ENCODE measurements around the gene PRRT2. TPM values are rescaled to one million over a fixed set of nuclear protein-coding genes. Genes with fewer than 3 reads are reported as not detected.
A peak's percentile ranks its signal among the peaks of the same experiment; 100 is the strongest.

PRRT2 gene
- total RNA-seq, 2 experiments from 2014 or later, result 0.85 to 1.1 TPM

- Mint-ChIP-seq H3K9me3 (ENCODE audit: low read depth) (no peaks in the 10 kb centered on the region), H3K27me3 (no peaks in the 10 kb centered on the region), H3K36me3 (peaks cover 6% of the 10 kb centered on the region), H3K4me1 (no peaks in the 10 kb centered on the region), H3K27ac (no peak overlapping the region), H3K4me3 (no peak overlapping the region)
- ATAC-seq (no peak), DNase-seq (no peak)
- CTCF ChIA-PET, result interaction anchor here (0.6 to 8.1 kb wide), 4 partner anchors 10 to 183 kb away, joined by 3 to 192 read pairs (median 56); partner anchors contain the start of genes MVP and PAGR1
Measured at GRCh38 chr16:29850998-29851397, 39.0 kb downstream of the PRRT2 start.

DNA sequence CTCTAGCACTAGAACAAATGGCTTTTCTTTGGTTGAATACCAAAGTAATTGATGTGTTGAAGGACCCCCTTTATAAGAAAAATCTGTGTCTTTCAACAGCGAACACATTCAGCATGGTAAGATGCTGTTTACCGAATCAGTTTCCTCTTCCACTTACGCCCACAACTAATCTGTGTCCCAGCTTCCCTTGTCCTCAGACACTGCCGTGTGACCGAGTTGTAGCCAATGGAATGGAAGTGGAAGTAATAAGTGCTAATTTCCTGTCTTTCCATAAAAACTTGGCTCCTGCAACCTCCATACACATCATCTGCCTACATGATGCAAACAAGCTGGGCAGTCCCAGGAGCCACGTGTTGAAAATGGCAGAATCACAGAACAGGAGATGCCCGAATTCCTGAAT is 40.7 kb downstream of the PRRT2 start:
- Mint-ChIP-seq H3K4me1 (no peaks in the 10 kb centered on the region), H3K9me3 (ENCODE audit: low read depth) (no peaks in the 10 kb centered on the region), H3K36me3 (peaks cover 2% of the 10 kb centered on the region), H3K27ac (no peak overlapping the region), H3K4me3 (no peak overlapping the region), H3K27me3 (no peaks in the 10 kb centered on the region)
- no peak for ATAC-seq
- CTCF ChIA-PET, result interaction anchor here (8.1 kb wide), 1 partner anchor 31 kb away, joined by 192 read pairs; the partner anchor contains the start of genes MVP and PAGR1
- DNase-seq, result no peak

DNA sequence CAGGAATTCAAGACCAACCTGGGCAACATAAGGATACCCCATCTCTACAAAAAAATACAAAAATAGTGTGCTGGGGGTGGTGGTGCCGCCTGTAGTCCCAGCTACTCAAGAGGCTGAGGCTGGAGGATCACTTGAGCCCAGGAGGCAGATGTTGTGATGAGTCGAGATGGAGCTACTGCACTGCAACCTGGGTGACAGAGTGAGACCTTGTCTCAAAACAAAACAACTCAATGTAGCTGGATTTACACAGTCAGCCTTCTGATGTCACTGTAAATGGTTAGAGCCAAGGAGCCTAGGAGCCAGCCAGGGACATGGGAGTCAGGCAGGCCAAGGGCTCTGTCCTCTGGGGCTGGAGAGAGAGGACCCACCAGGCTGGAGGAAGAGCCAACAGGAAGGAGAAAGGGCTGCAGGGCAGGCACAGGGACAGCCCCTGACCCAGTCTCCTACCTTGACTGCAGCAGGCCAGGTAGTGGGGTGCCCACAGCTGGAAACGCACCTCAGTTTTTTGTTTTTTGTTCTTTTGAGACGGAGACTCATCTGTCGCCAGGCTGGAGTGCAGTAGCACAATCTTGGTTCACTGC is 42.6 kb downstream of the PRRT2 start:
- Mint-ChIP-seq H3K4me3 (no peak overlapping the region), H3K27me3 (no peaks in the 10 kb centered on the region), H3K36me3 (peaks cover 8% of the 10 kb centered on the region), H3K4me1 (no peaks in the 10 kb centered on the region), H3K27ac (no peak overlapping the region), H3K9me3 (ENCODE audit: low read depth) (no peaks in the 10 kb centered on the region)
- ATAC-seq (no peak), DNase-seq (no peak)
- CTCF ChIA-PET, result interaction anchor here (0.8 to 2.0 kb wide), 5 partner anchors 9 to 177 kb away, joined by 3 to 5 read pairs (median 3); no protein-coding TSS in a partner anchor

DNA sequence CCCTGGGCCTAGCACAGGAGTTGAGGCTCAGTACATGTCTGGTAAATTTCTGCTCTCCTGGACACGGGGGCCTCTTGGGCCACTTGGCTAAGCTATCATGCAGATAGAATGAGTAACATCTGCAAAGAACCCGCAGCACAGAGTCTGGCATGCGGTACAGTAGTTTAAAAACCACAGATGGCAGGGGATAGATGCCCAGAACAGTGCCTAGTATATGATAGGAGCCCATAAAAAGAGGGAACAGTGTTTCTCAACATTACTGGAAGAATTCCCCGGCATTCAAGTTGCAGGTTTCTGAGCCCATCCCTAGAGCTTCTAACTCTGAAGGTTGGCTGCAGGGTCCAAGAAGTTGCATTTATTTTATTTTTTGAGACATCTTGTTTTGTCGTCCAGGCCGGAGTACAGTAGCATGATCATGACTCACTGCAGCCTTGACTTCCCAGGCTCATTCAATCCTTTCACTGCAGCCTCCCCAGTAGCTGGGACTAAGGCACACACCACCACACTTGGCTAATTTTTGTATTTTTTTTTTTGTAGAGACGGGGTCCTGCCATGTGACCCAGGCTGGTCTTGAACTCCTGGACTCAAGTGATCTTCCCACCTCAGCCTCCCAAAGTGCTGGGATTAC is 45.3 kb downstream of the PRRT2 start:
- CTCF ChIA-PET, result interaction anchor here (0.8 kb wide), 1 partner anchor 9 kb away, joined by 3 read pairs; no protein-coding TSS in a partner anchor
- no peak overlapping the region for H3K4me3 Mint-ChIP-seq
- H3K36me3 Mint-ChIP-seq, result peaks cover 10% of the 10 kb centered on the region
- DNase-seq, result no peak
- no peak for ATAC-seq
- no peaks in the 10 kb centered on the region for H3K27me3 Mint-ChIP-seq
- H3K9me3 Mint-ChIP-seq (ENCODE audit: low read depth), result no peaks in the 10 kb centered on the region
- no peak overlapping the region for H3K27ac Mint-ChIP-seq
- H3K4me1 Mint-ChIP-seq, result peaks cover 12% of the 10 kb centered on the region

- Mint-ChIP-seq H3K4me1 (peaks cover 15% of the 10 kb centered on the region), H3K9me3 (ENCODE audit: low read depth) (no peaks in the 10 kb centered on the region), H3K36me3 (peaks cover 13% of the 10 kb centered on the region), H3K4me3 (no peak overlapping the region), H3K27ac (no peak overlapping the region), H3K27me3 (no peaks in the 10 kb centered on the region)
- CTCF ChIA-PET, result interaction anchor here (0.7 kb wide), 1 partner anchor 9 kb away, joined by 3 read pairs; no protein-coding TSS in a partner anchor
- no peak for ATAC-seq
- no peak for DNase-seq
Measured at GRCh38 chr16:29858149-29858849, 46.3 kb downstream of the PRRT2 start.

GRCh38 chr16:29858974-29859373 is 47.0 kb downstream of the PRRT2 start:
- H3K4me3 Mint-ChIP-seq, result no peak overlapping the region
- peaks cover 13% of the 10 kb centered on the region for H3K36me3 Mint-ChIP-seq
- no peaks in the 10 kb centered on the region for H3K27me3 Mint-ChIP-seq
- H3K9me3 Mint-ChIP-seq (ENCODE audit: low read depth), result no peaks in the 10 kb centered on the region
- ATAC-seq, result no peak
- peaks cover 19% of the 10 kb centered on the region for H3K4me1 Mint-ChIP-seq
- H3K27ac Mint-ChIP-seq, result no peak overlapping the region
- no peak for DNase-seq
- CTCF ChIA-PET, result interaction anchor here (3.2 kb wide), 1 partner anchor 11 kb away, joined by 14 read pairs; no protein-coding TSS in a partner anchor

GRCh38 chr16:29860218-29860617 is 48.2 kb downstream of the PRRT2 start:
- H3K27me3 Mint-ChIP-seq, result no peaks in the 10 kb centered on the region
- peaks cover 19% of the 10 kb centered on the region for H3K4me1 Mint-ChIP-seq
- H3K9me3 Mint-ChIP-seq (ENCODE audit: low read depth), result no peaks in the 10 kb centered on the region
- CTCF ChIA-PET, result interaction anchor here (1.0 to 3.2 kb wide), 3 partner anchors 9 to 169 kb away, joined by 3 to 14 read pairs (median 3); no protein-coding TSS in a partner anchor
- no peak overlapping the region for H3K4me3 Mint-ChIP-seq
- peaks cover 13% of the 10 kb centered on the region for H3K36me3 Mint-ChIP-seq
- DNase-seq (no peak), ATAC-seq (no peak)
- no peak overlapping the region for H3K27ac Mint-ChIP-seq

DNA sequence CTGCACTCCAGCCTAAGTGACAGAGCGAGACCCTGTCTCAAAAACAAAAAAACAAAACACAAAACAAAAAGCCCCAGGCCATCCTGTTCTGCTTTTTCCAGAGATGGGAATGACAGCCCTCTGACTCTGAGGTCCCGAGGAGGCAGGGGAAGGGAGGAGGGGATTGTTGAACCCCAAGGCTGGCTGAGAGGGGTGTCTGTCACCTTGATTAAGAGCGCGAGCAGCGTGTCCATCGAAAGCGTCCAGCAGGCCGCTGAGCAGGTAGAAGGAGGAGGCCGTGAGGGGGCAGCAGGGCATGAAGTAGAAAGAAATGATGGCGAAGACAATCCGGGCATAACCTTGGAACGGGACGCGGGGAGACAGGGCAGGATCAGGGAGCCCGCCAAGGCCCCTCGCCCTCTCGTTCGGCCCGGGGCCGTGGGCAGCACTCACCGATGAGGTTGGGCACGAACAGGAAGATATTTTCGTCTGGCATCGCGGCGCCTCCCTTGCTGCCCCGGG is 50.4 kb downstream of the PRRT2 start:
- DNase-seq (no peak), ATAC-seq (peak; percentile 0)
- H3K36me3 Mint-ChIP-seq, result peaks cover 13% of the 10 kb centered on the region

GRCh38 chr16:29862884-29863668 is 51.1 kb downstream of the PRRT2 start, which contains the start of gene CDIPT:
Gene CDIPT, minus strand, starts transcription at chr16:29863226. Its CDS starts 369 bp downstream, at chr16:29862857.
- peaks cover 2% of the 10 kb centered on the region for H3K27me3 Mint-ChIP-seq
- peaks cover 24% of the 10 kb centered on the region for H3K4me1 Mint-ChIP-seq
- ATAC-seq (peak; percentile 98), DNase-seq (peak; percentile 97)
- peak within 1 kb of the TSS; percentile 98 for H3K27ac Mint-ChIP-seq
- H3K9me3 Mint-ChIP-seq (ENCODE audit: low read depth), result no peaks in the 10 kb centered on the region
- CTCF ChIA-PET, result interaction anchor here (0.7 to 1.5 kb wide), 8 partner anchors 8 to 169 kb away, joined by 3 to 8 read pairs (median 4); partner anchors contain the start of gene KCTD13
- H3K36me3 Mint-ChIP-seq, result peaks cover 13% of the 10 kb centered on the region
- peak within 1 kb of the TSS; percentile 99 for H3K4me3 Mint-ChIP-seq

More for the DNA sequence above, 50.4 kb downstream of the PRRT2 start:
- Mint-ChIP-seq H3K9me3 (ENCODE audit: low read depth) (no peaks in the 10 kb centered on the region), H3K4me3 (peak overlapping the region; percentile 99), H3K27ac (peak overlapping the region; percentile 98), H3K4me1 (peaks cover 19% of the 10 kb centered on the region), H3K27me3 (peaks cover 2% of the 10 kb centered on the region)
- CTCF ChIA-PET, result interaction anchor here (1.0 to 3.2 kb wide), 3 partner anchors 14 to 46 kb away, joined by 3 to 14 read pairs (median 8); no protein-coding TSS in a partner anchor

- peaks cover 24% of the 10 kb centered on the region for H3K4me1 Mint-ChIP-seq
- peaks cover 10% of the 10 kb centered on the region for H3K36me3 Mint-ChIP-seq
- H3K4me3 Mint-ChIP-seq, result peak overlapping the region; percentile 99
- peak overlapping the region; percentile 98 for H3K27ac Mint-ChIP-seq
- H3K9me3 Mint-ChIP-seq (ENCODE audit: low read depth), result no peaks in the 10 kb centered on the region
- ATAC-seq, result no peak
- peaks cover 2% of the 10 kb centered on the region for H3K27me3 Mint-ChIP-seq
- CTCF ChIA-PET, result interaction anchor here (0.7 to 1.5 kb wide), 8 partner anchors 9 to 168 kb away, joined by 3 to 8 read pairs (median 4); partner anchors contain the start of gene KCTD13
- DNase-seq, result no peak
Measured at GRCh38 chr16:29863669-29863984, 51.6 kb downstream of the PRRT2 start.

DNA sequence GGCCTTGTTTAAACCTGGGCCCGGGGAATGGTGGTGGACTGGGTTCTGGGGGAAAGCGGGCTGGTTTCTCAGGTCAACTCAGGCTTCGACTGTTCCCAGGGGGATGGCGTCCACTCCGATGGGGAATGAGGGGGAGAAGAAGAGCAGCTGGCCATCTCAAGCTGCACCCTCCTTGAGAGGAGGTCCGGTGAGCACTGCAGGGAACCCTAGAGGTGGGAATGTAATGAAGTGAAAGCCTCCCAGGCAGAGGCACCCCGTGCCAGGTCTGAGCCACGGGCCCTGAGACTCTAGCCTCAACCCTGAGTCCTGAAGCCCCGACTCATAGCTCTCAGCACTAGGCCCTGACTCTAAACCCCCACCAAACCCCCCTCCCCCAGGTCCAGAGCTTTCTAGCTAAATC is 52.2 kb downstream of the PRRT2 start:
- Mint-ChIP-seq H3K4me3 (no peak overlapping the region), H3K36me3 (peaks cover 9% of the 10 kb centered on the region), H3K27me3 (peaks cover 2% of the 10 kb centered on the region), H3K4me1 (peaks cover 24% of the 10 kb centered on the region), H3K27ac (no peak overlapping the region), H3K9me3 (ENCODE audit: low read depth) (no peaks in the 10 kb centered on the region)
- ATAC-seq (no peak), DNase-seq (no peak)
- CTCF ChIA-PET, result interaction anchor here (1.0 to 1.5 kb wide), 5 partner anchors 16 to 164 kb away, joined by 3 to 8 read pairs (median 4); partner anchors contain the start of gene KCTD13

All from activated CD8-positive, alpha-beta memory T cell treated with anti-CD3 and anti-CD28 coated beads, Interleukin-2, amount 10 ng/mL, durations not matched to agents 7 days and 5 days (primary cell).